ENCODE results near the gene TMEM203. TPM values are rescaled to one million over a fixed set of nuclear protein-coding genes. Genes with fewer than 3 reads are reported as not detected.

TMEM203 gene
- total RNA-seq, 1 donor from 2014 or later = 36.2 TPM

GRCh38 chr9:137187386-137187785, 18.1 kb downstream of the TMEM203 start:
- Mint-ChIP-seq H3K27me3 (no peaks in the 10 kb centered on the region), H3K36me3 (ENCODE audit: insufficient read depth) (peaks cover 2% of the 10 kb centered on the region), H3K27ac (peak overlapping the region; percentile 88), H3K4me1 (ENCODE audit: low read depth) (peaks cover 15% of the 10 kb centered on the region), H3K9me3 (ENCODE audit: low read depth) (no peaks in the 10 kb centered on the region), H3K4me3 (ENCODE audit: low read depth) (peak overlapping the region; percentile 91)
- DNase-seq (ENCODE audit: low spot score, unreplicated experiment) = no peak
- TF ChIP-seq CTCF (IDR thresholded peaks at IDR 0.05; ENCODE audit: unreplicated experiment) = no peak

- Mint-ChIP-seq H3K27me3 (no peaks in the 10 kb centered on the region), H3K27ac (no peak overlapping the region), H3K36me3 (ENCODE audit: insufficient read depth) (peaks cover 4% of the 10 kb centered on the region), H3K9me3 (ENCODE audit: low read depth) (no peaks in the 10 kb centered on the region), H3K4me3 (ENCODE audit: low read depth) (peak overlapping the region; percentile 91), H3K4me1 (ENCODE audit: low read depth) (peaks cover 15% of the 10 kb centered on the region)
- no peak for DNase-seq (ENCODE audit: low spot score, unreplicated experiment)
- TF ChIP-seq CTCF (IDR thresholded peaks at IDR 0.05; ENCODE audit: unreplicated experiment) = no peak
These were observed 19.1 kb downstream of the TMEM203 start for GRCh38 chr9:137186385-137186784.

GRCh38 chr9:137185921-137186320, 19.5 kb downstream of the TMEM203 start:
- H3K36me3 Mint-ChIP-seq (ENCODE audit: insufficient read depth) = peaks cover 4% of the 10 kb centered on the region
- no peak for DNase-seq (ENCODE audit: low spot score, unreplicated experiment)
- H3K4me3 Mint-ChIP-seq (ENCODE audit: low read depth) = no peak overlapping the region
- H3K9me3 Mint-ChIP-seq (ENCODE audit: low read depth) = no peaks in the 10 kb centered on the region
- H3K27me3 Mint-ChIP-seq = no peaks in the 10 kb centered on the region
- no peak for TF ChIP-seq CTCF (IDR thresholded peaks at IDR 0.05; ENCODE audit: unreplicated experiment)
- peaks cover 15% of the 10 kb centered on the region for H3K4me1 Mint-ChIP-seq (ENCODE audit: low read depth)
- H3K27ac Mint-ChIP-seq = no peak overlapping the region

- no peak for TF ChIP-seq CTCF (IDR thresholded peaks at IDR 0.05; ENCODE audit: unreplicated experiment)
- no peak overlapping the region for H3K4me3 Mint-ChIP-seq (ENCODE audit: low read depth)
- peaks cover 15% of the 10 kb centered on the region for H3K4me1 Mint-ChIP-seq (ENCODE audit: low read depth)
- no peak for DNase-seq (ENCODE audit: low spot score, unreplicated experiment)
- H3K27me3 Mint-ChIP-seq = no peaks in the 10 kb centered on the region
- no peak overlapping the region for H3K27ac Mint-ChIP-seq
- peaks cover 4% of the 10 kb centered on the region for H3K36me3 Mint-ChIP-seq (ENCODE audit: insufficient read depth)
- H3K9me3 Mint-ChIP-seq (ENCODE audit: low read depth) = no peaks in the 10 kb centered on the region
These were observed 20.4 kb downstream of the TMEM203 start for GRCh38 chr9:137184881-137185660.

GRCh38 chr9:137183980-137184595, 21.4 kb downstream of the TMEM203 start:
- Mint-ChIP-seq H3K4me1 (ENCODE audit: low read depth) (peaks cover 9% of the 10 kb centered on the region), H3K4me3 (ENCODE audit: low read depth) (peak overlapping the region; percentile 16), H3K27me3 (no peaks in the 10 kb centered on the region)

More at GRCh38 chr9:137183980-137184595, 21.4 kb downstream of the TMEM203 start:
- TF ChIP-seq CTCF (IDR thresholded peaks at IDR 0.05; ENCODE audit: unreplicated experiment) = no peak
- Mint-ChIP-seq H3K9me3 (ENCODE audit: low read depth) (no peaks in the 10 kb centered on the region), H3K27ac (no peak overlapping the region), H3K36me3 (ENCODE audit: insufficient read depth) (peaks cover 4% of the 10 kb centered on the region)
- DNase-seq (ENCODE audit: low spot score, unreplicated experiment) = no peak
